ENCODE data around the gene HMBS.

- TF ChIP-seq EZH2 (IDR thresholded peaks at IDR 0.05; ENCODE audit: borderline replicate concordance, low read length) (no peak), CTCF (IDR thresholded peaks at IDR 0.05; ENCODE audit: low read length) (no peak)
Observed at GRCh38 chr11:119108857-119109221, 24.2 kb downstream of the HMBS start.
